ENCODE results near the gene DNAH14.

Gene DNAH14

GRCh38 chr1:225396357-225396756, 466.9 kb downstream of the DNAH14 start:
- peaks cover 33% of the 10 kb centered on the region for H3K4me1 ChIP-seq (ENCODE audit: low read depth, poor library complexity, severe bottlenecking)
- no peak overlapping the region for H3K27ac ChIP-seq
- H3K9ac ChIP-seq: no peak overlapping the region
- H3K27me3 ChIP-seq (ENCODE audit: insufficient read depth, low read depth): no peaks in the 10 kb centered on the region
- H2AFZ ChIP-seq (ENCODE audit: low read depth): no peak overlapping the region
- H3K4me2 ChIP-seq: no peak overlapping the region
- H3K79me2 ChIP-seq (ENCODE audit: insufficient read depth, low read depth): no peaks in the 10 kb centered on the region
- peaks cover 3% of the 10 kb centered on the region for H3K36me3 ChIP-seq (ENCODE audit: insufficient read depth)
- H4K20me1 ChIP-seq (ENCODE audit: insufficient read depth): no peaks in the 10 kb centered on the region
- H3K4me3 ChIP-seq (IDR thresholded peaks at IDR 0.05; ENCODE audit: insufficient read depth, low read depth, low read length): no peak overlapping the region
- no peak for TF ChIP-seq CTCF (conservative IDR thresholded peaks at IDR 0.05; ENCODE audit: low read depth, low read length)

GRCh38 chr1:225400968-225401367, 471.5 kb downstream of the DNAH14 start:
- Histone ChIP-seq H4K20me1 (ENCODE audit: insufficient read depth) (no peaks in the 10 kb centered on the region), H3K79me2 (ENCODE audit: insufficient read depth, low read depth) (no peaks in the 10 kb centered on the region), H3K9ac (no peak overlapping the region), H3K4me3 (IDR thresholded peaks at IDR 0.05; ENCODE audit: insufficient read depth, low read depth, low read length) (no peak overlapping the region), H3K27me3 (ENCODE audit: insufficient read depth, low read depth) (no peaks in the 10 kb centered on the region), H3K27ac (no peak overlapping the region), H3K36me3 (ENCODE audit: insufficient read depth) (peaks cover 17% of the 10 kb centered on the region), H2AFZ (ENCODE audit: low read depth) (no peak overlapping the region), H3K4me1 (ENCODE audit: low read depth, poor library complexity, severe bottlenecking) (peaks cover 35% of the 10 kb centered on the region), H3K4me2 (no peak overlapping the region)
- no peak for TF ChIP-seq CTCF (conservative IDR thresholded peaks at IDR 0.05; ENCODE audit: low read depth, low read length)

GRCh38 chr1:225406976-225407725, 477.7 kb downstream of the DNAH14 start:
- Histone ChIP-seq H2AFZ (ENCODE audit: low read depth) (no peak overlapping the region), H3K4me2 (no peak overlapping the region), H3K79me2 (ENCODE audit: insufficient read depth, low read depth) (no peaks in the 10 kb centered on the region), H3K27ac (no peak overlapping the region), H3K9ac (no peak overlapping the region), H3K36me3 (ENCODE audit: insufficient read depth) (peaks cover 16% of the 10 kb centered on the region; the same call in 1 of the 2 replicates), H3K4me1 (ENCODE audit: low read depth, poor library complexity, severe bottlenecking) (no peaks in the 10 kb centered on the region), H3K27me3 (ENCODE audit: insufficient read depth, low read depth) (no peaks in the 10 kb centered on the region), H4K20me1 (ENCODE audit: insufficient read depth) (no peaks in the 10 kb centered on the region), H3K4me3 (IDR thresholded peaks at IDR 0.05; ENCODE audit: insufficient read depth, low read depth, low read length) (no peak overlapping the region)
- TF ChIP-seq CTCF (conservative IDR thresholded peaks at IDR 0.05; ENCODE audit: low read depth, low read length): no peak

DNA sequence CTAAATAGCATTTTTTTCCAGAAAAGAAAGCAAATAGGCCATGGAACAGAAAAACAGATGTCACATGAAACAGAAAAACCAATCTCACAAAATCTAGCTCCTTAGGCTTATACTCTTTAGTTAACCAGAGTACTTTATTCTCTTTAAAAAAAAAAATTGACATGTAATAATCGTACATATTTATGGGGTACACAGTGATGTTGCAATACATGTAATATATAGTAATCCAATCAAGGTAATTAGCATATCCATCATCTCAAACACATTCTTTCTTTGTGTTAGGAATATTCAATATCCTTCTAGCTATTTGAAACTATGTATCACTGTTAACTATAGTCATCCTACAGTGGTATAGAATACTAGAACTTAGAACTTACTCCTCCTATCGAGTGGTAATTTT, 478.3 kb downstream of the DNAH14 start:
- Histone ChIP-seq H3K27me3 (ENCODE audit: insufficient read depth, low read depth) (no peaks in the 10 kb centered on the region), H4K20me1 (ENCODE audit: insufficient read depth) (no peaks in the 10 kb centered on the region), H3K36me3 (ENCODE audit: insufficient read depth) (peaks cover 13% of the 10 kb centered on the region; the same call in 1 of the 2 replicates), H3K4me3 (IDR thresholded peaks at IDR 0.05; ENCODE audit: insufficient read depth, low read depth, low read length) (no peak overlapping the region), H3K79me2 (ENCODE audit: insufficient read depth, low read depth) (no peaks in the 10 kb centered on the region), H3K27ac (no peak overlapping the region), H2AFZ (ENCODE audit: low read depth) (no peak overlapping the region), H3K4me2 (no peak overlapping the region), H3K9ac (no peak overlapping the region), H3K4me1 (ENCODE audit: low read depth, poor library complexity, severe bottlenecking) (no peaks in the 10 kb centered on the region)
- TF ChIP-seq CTCF (conservative IDR thresholded peaks at IDR 0.05; ENCODE audit: low read depth, low read length): no peak
